Subcutaneous adipose tissue (tissue), 4 donors: ENCODE data around the gene PLEKHA8. TPM values are rescaled to one million over a fixed set of nuclear protein-coding genes. Genes with fewer than 3 reads are reported as not detected.

Source experiments
- CTCF ChIP-seq: fragments of 450-650 bp; IDR thresholded peaks from one replicate; pipeline ENCODE4 v1.5.1; 2016; ENCODE audit warnings: low read depth, mild to moderate bottlenecking, control low read depth, antibody characterized with exemption, moderate library complexity
- small RNA-seq: library from RNA; depleted of rRNA; stranded (forward); fragments of <200 nt; gene quantifications from one replicate; pipeline ENCODE3, GENCODE V24; 2016
- total RNA-seq, 4 donors: library from RNA; depleted of rRNA; stranded (reverse); fragments of >200 nt; gene quantifications; one replicate each; pipeline ENCODE4 v1.1.0, GENCODE V29; 2016

The PLEKHA8 gene
- total RNA-seq, 4 donors from 2014 or later, result 7.8 to 13.9 (median 8.6) TPM

- no peak for TF ChIP-seq CTCF
These were observed 148.4 kb downstream of the PLEKHA8 start for GRCh38 chr7:30176463-30177109.

- no peak for TF ChIP-seq CTCF
These were observed 149.0 kb downstream of the PLEKHA8 start for GRCh38 chr7:30177186-30177585.

GRCh38 chr7:30177965-30178364, 149.8 kb downstream of the PLEKHA8 start:
- TF ChIP-seq CTCF, result no peak

- no peak for TF ChIP-seq CTCF
These were observed 150.7 kb downstream of the PLEKHA8 start for GRCh38 chr7:30178748-30179436.

Small RNA genes within 50 kb of the gene (small RNA-seq; reads per million reads assigned to genes)
- gene RPS27P16, result not detected

Other genes with a start within 250 kb of the PLEKHA8 start
- under 1 TPM; 0.17 to 0.65 (median 0.39) TPM for gene WIPF3, start 221.9 kb upstream of the PLEKHA8 start, total RNA-seq
- gene SCRN1, start 38.6 kb upstream of the PLEKHA8 start, total RNA-seq, result 10 to 100 TPM; 18.8 to 37.4 (median 32.4) TPM
- 10 to 100 TPM in 1 of 4 donors, 1 to 10 TPM in 3; 4.0 to 12.9 (median 7.9) TPM for gene FKBP14, start 1.7 kb upstream of the PLEKHA8 start, total RNA-seq
- gene MTURN, start 106.6 kb downstream of the PLEKHA8 start, total RNA-seq, result 100 to 1,000 TPM; 158 to 422 (median 252) TPM